HG02588 (cell line): Measurements from ENCODE around the gene RASA3.

ENCODE experiments used
- ATAC-seq: cut with Tn5 transposase; IDR thresholded peaks from one replicate; pipeline ENCODE4 v1.9.1; 2021; ENCODE audit warnings: mild to moderate bottlenecking, moderate library complexity; ENCODE audit not compliant: unreplicated experiment

The RASA3 gene

GRCh38 chr13:114011226-114011625 is 121.2 kb downstream of the RASA3 start:
- no peak for ATAC-seq

DNA sequence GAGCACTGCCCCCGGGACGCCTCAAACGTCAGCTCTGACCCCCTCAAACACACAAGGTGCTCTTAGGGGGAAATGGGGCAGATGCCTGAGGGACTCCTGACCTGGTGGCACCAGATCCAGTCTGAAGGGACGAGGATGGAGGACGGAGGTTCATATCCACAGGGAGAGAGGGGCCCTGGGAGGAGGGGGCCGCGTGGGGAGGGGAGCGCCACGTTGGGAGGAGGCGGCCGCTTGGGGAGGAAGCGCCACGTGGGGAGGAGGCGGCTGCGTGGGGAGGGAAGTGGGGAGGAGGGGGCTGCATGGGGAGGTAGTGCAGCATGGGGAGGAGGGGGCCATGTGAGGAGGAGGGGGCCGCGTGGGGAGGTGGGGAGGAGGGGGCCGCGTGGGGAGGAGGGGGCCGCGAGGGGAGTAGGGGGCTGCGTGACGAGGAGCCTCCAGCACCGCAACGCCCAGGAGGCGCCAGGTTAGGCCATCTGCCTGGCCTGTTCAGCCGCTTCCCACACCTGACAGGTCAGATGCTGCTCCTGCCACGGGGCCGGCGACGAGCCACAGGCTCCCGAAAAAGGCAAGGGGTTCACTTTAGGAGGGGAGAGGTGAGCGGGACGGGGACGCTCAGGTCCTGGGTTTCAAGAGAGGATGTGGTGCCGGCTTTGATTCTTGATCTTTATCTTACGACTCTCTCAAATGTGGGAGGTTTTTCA is 121.9 kb downstream of the RASA3 start:
- ATAC-seq: no peak

DNA sequence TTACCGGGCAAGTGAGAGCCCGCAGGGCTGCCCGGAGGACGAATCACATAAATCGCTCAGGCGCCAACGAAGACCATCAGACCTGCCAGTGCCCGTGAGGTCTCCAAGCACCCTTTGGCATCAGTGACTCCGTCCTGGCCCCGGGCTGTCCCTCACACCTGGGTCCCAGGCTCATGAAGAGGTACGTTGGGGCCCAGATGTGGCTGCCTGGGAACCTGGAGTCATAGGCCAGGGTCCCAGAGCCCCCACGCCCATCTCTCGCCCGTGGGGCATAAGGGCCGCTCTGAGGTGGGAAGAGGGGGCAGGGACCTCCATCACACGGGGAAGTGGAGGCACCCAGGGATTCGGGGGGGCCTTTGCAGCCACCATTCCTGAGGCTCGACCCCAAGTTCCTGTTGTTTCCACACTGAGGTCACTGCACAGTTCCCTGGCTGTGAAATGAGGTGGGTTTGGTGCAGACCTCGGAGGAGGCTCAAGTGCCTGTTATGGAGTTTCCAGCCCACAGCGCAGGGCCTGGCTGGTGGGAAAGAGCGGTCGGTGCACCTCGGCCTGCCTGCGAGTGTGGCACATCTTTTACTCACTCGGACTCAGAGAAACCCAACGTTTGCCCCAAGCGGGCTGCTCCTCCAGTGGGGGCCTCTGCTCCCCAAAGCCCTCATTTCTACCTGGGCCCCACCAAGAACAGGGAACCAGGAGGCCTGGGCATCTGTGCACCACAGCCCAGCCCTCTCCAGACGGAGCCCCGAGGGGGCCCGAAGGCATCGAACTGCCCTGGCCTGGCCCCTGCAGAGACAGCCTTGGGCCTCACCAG is 122.6 kb downstream of the RASA3 start:
- ATAC-seq: no peak

DNA sequence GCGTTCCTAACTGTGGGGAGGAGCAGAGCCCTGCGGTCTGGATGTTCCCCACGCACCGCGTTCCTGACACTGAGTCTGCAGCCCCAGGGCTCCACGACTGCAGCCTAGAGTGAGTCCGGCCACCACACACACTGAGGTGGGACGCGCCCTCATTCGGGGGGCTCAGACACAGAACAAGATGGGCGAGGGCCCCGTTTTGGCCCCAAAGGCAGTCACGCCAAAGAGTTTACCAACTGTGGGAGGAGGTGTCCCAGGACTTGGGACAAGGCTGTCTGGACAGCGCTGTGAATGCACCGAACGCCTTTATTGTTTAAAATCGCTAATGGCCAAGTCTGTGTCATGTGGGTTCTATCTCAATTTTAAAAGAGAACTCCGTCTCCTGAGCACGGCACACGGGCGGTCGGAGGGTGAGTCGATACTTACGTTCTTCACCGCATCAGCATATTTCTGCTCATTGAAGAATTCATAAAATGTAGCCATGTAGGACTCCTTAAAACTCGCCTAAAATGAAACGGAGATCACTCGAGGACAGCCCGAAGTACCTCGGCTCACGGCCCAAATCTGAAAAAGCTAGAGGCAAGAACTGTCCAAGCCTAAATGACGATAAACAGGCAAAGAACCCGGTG is 123.3 kb downstream of the RASA3 start:
- no peak for ATAC-seq

DNA sequence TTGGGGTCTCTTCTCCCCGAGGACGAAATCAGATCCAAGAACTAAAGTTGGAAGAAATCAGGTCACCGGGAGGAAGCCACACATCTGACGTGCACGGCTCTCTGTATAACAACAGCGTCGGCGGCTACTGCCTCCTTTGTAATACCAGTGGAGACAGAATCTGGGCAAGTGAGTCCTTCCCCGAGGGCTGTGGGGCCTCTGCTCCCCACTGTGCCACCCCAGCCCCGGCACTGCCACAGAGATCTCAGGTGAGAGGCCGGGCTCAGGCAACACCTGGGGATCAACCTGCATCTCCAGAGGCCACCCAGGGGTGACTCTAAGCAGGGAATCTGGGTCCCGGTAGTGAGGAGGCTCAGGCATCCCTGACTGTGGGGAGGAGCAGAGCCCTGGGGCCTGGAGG is 124.9 kb downstream of the RASA3 start:
- ATAC-seq: no peak

GRCh38 chr13:114005206-114005724 is 127.2 kb downstream of the RASA3 start:
- ATAC-seq: no peak

- ATAC-seq: no peak
Measured at GRCh38 chr13:114004420-114005205, 127.8 kb downstream of the RASA3 start.

DNA sequence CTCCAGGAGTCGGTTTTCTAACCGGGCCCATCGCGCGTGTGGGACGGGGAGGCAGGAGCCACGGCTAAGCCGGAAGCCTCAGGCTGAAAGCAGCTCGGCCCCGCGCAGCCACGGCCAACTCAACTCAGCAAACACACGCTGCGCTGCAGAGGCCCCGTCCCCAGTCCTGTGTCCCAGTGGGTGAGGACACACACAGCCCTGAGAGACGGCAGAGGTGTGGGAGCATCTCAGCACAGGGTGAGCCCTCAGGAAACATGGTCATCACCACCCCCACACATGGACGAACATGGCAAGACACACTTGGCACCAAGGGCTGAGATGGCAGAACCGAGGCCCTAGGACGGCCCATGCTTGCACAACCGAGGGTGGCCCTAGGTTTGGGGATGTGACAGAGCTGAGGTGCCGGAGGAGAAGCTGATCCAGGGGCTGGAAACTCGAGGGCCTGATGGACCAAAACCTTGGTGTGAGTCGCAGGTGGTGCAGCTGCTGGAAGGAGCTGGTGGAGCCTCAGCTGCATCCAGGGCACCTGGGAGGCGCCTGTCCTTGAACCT is 129.6 kb downstream of the RASA3 start:
- no peak for ATAC-seq

GRCh38 chr13:114002009-114002544 is 130.3 kb downstream of the RASA3 start:
- no peak for ATAC-seq

GRCh38 chr13:114001331-114002008 is 131.0 kb downstream of the RASA3 start:
- ATAC-seq: no peak

DNA sequence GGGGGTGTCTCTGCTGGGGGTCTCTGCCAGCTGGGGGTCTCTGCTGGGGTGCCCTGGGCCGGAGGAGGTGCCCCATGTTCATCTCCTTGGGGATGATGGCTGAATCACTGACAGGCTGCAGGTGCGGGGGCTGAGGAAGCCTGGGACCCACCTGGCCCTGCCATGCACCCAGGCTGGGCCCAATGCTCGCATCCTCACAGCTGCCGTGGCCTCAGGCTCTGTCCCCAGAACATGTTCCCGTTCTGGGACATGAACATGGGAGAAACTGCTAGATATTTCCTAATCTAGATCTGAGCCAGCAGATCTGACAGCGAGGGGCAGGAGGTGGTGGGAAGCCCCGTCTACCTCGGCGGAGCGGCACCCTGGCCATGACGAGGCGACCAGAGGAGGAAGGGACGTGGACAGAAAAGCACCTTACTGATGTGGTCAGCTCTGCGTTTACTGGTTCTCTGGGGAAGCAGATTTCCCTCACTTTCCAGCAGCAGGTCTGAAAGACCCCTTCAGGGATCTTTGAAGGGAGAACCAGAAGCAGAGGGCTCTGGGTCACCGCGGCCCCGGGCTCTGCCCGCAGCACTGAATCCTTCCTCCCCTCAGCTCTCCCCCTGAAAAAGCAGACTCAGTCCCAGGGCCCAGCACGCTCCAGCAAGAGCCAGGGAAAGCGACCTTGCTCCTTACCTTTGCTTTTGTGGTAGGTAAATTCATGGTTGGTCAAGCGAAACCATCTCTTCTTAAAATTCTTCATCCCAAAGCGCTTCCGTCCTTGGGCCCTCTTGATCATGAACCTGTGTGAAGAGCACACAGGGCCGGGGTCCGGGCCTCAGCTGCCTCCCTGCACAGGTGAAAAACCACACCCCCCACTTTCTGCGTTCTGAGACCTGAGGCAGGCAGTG is 132.0 kb downstream of the RASA3 start:
- no peak for ATAC-seq

GRCh38 chr13:113999618-113999910 is 132.9 kb downstream of the RASA3 start:
- ATAC-seq: no peak

- no peak for ATAC-seq
Measured at GRCh38 chr13:113998781-113999617, 133.4 kb downstream of the RASA3 start.

DNA sequence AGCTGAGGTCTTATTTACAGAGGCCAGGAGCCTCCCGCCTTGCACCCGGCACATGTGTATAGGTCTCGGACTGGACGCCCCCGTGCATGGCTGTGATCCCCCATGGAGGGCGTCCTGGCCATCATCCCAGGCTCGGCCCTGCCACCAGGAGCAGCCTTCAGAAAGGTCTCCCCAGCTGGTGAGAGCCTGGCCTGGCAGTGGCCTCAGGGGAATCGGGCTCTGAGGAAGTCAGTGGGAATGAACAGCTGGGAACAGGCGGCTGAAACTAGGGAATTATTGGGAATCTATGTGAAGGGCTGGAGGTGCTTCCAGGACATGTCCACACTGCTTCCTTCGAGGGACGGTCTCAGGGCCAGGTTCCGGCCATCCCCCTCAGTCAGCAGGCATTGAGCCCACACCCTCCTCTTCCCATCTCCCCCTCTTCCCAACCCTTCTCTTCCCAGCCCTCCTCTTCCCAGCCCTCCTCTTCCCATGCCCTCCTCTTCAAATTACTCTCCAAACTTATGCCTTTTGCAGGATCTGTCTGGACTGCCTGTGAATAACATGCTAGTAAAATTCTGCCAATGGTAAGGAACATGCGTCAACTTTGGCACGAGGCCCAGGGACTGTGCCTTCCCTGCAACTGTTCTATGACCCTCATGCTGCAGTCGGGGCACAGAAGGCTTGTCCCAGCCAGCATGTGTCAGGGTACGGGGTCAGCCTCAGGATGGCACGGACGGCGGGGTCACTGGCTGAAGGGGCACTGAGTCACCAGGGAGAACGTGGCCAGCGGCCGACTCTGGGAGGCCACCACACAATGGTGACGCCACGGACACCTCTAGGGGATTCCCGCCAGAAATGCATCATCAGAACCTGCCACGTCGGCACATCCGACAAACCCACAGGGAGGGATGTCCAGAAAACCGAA is 134.3 kb downstream of the RASA3 start:
- ATAC-seq: no peak

- ATAC-seq: no peak
Measured at GRCh38 chr13:113996912-113997745, 135.3 kb downstream of the RASA3 start.
